ENCODE data around the gene FRYL.
"Not testable (repeated sequence)": the region's sequence is repeated elsewhere in the genome, so short reads cannot be mapped to it uniquely, and the experiment has no call there.

FRYL gene

DNA sequence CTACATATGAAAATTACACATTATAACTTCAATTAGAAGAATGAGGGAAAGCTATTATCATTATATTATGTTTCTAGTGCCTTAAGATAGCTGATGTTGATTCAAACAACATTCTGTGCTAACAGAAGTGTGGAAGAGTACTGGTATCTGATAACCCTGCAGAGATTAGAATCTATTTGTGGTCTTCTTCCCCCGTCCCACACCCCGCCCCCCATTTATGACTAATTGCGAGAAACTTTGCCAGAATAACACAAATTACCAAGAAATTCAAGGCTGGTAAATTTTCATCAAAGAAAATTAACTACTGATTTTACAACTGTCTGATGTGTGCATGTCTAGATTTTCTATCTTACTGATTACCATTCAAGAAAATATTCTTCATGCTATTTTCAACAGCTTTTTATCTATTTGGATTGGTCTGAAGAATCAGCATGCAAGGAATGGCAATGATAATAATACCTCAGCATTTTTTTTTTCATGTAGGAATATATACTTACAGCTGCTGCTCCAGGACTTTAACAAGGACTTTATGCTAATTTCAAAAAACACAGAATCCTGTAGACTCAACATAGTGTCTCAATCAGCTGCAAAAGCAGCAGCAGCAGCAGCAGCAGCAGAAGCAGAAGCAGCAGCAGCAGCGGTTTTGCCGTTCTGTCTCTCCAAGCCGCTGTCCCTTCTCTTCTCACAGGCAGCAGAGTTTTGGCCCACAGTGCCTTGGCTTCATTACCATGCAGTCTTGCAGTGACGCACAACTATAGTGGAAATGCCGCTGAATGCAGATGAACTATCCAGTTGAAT, 126.7 kb downstream of the FRYL start:
- DNase-seq = peak; percentile 56

- DNase-seq = peak; percentile 75
Measured at GRCh38 chr4:48651914-48652313, 128.2 kb downstream of the FRYL start.

DNA sequence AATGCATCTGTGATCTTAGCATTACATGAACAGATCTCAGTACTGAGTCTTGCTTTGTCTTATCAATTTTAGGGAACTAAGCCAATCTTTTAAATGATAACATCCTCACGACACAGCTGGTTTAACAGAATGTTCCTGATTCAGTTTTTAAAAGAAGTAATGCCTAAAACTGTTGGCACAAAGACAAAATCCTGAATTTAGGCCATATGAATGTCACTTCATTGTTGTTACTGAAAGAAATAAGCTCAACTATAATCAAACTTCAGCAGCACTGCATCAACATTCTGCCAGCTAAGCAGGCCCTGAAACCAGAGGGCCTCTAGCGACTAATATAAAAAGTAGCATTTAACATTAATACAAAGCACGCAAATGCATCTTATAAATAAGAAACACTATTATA, 130.6 kb downstream of the FRYL start:
- no peak for DNase-seq

GRCh38 chr4:48645225-48645794, 134.8 kb downstream of the FRYL start:
- peak; percentile 9 for DNase-seq

DNA sequence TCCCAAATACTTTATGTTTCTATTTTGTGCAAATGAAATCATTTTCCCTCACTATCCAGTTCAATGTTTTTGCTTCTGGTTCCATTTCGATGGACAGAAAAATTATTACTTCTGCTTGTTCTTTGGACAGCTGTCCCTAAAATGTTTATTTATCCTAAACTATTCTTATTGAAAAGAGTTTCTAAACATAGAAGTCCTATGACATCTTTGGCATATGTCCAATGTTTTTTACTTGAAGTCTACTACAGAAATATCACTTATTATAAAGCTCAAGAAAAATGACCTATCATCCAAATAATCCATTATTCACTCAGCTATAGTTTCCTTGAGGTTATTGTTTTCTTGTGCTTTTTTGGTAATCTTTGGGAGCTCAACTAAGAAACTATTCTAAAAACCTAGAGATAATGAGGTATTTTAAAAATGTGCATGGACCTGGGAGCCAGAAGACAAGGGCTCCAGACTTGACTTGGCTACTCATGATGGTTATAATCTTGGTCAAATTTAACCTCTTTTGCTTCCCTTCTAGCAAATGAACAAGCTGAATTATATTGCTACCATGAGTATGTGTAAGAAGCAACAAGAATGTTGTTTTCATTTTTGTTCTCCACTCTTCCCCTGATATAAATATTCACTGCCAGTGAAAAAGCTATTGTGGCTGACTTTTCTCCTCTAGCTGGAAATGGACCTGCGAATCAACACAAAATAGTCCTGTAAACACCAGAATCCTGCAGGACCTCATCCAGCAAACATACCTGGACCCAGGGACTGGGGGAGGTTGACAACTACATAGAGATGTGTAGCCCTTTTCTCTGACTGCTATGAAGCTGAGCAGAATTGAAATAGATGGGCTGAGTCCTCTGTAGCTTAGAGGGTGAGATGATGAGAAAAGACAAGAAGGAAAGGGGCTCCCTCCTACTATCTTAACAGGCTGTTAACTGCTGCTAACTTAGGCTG, 137.4 kb downstream of the FRYL start:
- peak; percentile 14 for DNase-seq

GRCh38 chr4:48641401-48641800, 138.7 kb downstream of the FRYL start:
- no peak for DNase-seq

GRCh38 chr4:48640699-48641098, 139.4 kb downstream of the FRYL start:
- no peak for DNase-seq

DNA sequence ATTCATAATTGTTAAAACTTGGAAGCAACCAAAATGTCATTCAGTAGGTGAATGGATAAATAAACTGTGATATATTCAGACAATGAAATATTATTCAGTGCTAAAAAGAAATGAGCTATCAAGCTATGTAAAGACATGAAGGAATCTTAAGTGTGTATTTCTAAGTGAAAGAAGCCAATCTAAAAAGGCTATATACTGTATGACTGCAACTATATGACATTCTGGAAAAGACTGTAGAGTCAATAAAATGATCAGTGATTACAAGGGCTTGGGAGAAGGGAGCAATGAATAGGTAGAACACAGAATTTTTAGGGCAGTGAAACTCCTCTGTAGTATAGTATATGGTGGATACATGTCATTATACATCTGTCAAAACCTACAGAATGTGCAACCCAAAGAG, 139.9 kb downstream of the FRYL start:
- no peak for DNase-seq

DNA sequence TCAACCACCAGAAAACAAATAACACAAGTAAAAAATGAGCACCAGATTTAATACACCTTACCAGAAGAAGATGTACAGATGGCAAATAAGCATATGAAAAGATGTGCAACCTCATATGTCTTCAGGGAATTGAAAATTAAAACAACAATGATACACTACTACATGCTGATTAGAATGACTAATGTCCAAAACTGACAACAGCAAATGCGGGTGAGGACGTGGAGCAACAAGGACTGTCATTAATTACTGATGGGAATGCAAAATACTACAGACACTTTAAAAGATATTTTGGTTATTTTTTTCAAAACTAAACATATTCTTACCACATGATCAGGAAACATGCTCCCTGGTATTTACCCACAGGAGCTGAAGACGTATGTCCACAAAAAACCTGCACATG, 140.3 kb downstream of the FRYL start:
- DNase-seq = peak; percentile 50

DNA sequence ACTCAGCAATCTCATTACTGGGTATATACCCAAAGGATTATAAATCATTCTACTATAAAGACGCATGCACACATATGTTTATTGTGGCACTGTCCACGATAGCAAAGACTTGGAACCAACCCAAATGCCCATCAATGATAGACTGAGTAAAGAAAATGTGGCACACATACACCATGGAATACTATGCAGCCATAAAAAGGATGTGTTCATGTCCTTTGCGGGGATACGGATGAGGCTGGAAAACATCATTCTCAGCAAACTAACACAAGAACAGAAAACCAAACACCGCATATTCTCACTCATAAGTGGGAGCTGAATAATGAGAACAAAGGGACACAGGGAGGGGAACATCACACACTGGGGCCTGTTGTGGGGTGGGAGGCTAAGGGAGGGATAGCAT, 141.5 kb downstream of the FRYL start:
- DNase-seq = not testable (repeated sequence)

- DNase-seq = no peak
Measured at GRCh38 chr4:48636911-48637310, 143.2 kb downstream of the FRYL start.

GRCh38 chr4:48635980-48636379, 144.1 kb downstream of the FRYL start:
- no peak for DNase-seq

GRCh38 chr4:48635310-48635709, 144.8 kb downstream of the FRYL start:
- DNase-seq = peak; percentile 68

DNA sequence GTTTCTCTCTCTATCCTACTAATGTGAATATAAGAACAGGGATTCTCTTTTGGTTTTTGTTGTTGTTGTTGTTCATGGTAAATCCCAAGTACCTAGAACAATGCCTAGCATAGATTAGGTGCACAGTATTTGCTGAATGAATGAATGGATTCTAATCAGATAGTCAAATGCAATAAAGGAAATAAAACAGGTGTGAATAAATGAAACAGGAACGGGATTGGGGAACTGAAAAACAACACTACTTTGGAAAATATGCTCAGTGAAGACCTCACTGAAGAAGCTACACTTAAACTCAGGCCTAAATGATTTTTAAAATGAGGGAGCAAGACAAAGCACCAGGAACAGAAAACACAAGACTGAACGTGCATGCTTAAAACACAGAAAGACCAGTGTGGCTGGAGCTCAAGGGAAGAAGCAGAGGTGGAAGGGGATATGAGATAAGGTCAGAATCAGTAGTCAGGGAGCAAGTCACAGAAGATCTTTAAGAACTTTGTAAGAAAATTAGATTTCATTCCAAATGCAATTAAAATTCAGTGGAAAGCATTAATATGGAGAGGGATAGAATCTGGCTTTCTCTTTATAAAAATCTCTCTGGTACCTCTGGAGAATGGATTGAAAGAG, 145.3 kb downstream of the FRYL start:
- no peak for DNase-seq

- DNase-seq = peak; percentile 9
Measured at GRCh38 chr4:48633657-48634056, 146.4 kb downstream of the FRYL start.

DNA sequence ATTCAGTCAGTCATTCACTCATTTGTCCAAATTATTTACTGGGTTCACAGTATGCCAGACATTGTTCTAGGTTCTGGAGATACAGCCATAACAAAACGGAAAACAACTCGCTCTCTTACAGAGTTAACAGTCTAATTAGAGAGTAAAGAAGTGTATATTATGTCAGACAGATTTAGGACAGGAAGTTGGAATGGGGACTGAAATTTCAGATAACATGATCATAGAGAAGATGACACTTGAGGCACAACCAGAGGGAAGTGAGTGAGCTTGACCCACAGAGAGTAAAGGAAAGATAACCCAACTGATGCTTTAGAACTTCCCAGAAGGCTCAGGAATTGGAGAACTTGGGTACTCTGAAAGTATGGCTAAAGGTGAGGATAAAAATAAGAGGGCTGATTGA, 150.6 kb downstream of the FRYL start:
- no peak for DNase-seq

DNA sequence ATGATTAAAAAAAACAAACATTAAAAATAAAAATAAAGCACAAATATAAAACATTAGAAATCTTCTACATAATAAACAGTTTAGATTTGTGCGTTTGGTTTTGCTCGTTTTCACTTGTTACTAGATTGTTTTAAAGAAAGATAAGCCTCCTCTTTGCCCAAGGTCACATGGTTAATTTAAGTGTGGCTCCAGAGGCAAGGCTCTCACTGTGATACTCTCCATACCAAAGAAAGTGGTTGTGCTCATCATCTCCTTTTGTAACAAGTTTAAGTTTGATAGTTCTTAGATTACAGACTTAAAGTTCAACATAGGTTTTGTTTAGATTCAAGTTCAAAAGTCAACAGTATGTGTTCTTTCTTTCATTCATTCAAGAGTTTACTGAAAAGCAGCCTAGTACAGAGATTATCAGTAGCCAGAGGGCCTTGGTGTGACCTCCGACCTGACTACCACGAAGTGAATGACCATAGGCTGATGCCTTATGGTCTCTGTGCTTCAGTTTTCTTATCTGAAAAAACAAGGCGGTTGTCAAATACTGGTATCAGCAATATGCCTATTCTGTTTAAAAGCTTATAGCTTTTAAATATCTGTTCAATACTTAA, 156.8 kb downstream of the FRYL start:
- no peak for DNase-seq

DNA sequence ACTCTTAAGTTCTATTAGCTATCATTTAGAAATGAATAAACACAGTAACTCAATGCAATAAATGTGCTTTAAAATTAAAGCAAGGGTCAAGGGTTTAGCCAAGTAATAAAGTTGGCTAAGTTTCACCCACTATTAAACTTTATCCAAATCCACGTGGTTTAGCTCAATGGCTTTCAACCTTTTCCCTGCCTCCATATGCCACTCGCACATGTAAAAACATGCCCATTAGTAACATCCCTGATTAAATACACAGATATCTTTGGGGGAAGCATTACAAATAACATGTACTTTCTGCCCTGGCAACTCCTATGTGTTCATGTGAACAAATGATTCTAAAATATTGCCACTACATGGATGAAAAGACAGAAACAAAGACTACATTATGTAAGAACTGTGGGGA, 159.2 kb downstream of the FRYL start:
- no peak for DNase-seq

DNA sequence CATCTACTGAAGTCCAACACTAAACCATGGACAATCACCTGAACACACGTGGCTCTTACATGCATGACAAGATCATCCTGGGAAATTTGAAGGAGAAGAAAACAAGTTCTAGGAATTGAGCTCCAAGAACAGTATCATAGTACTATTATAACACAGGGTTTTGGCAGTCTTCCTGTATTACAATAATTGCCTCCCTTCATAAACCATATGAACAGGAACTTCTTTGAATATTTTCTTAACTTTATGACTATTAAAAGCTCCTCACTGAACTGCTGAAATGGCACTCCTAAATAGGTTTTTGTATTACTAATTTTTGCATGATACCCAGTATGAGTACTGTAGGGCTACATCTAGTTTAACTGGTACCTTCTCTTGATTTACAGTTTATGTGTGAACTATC, 160.0 kb downstream of the FRYL start:
- no peak for DNase-seq

DNA sequence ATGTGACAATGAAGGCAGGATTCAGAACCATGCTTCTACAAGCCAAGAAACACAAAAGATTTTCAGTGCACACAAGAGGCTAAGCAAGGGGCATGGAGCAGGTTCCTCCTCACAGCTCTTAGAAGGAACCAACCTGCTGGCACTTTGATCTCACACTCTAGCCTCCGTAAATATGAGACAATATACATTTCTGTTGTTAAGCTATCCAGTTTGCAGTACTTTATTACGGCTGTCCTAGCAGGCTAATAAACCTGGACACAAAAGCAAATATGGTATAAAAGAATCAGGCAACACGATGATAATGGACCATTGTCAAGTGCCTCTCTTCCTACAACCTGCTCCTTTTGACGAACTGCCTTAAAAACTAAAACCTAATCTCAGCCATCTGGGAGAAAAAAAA, 175.6 kb downstream of the FRYL start:
- DNase-seq = no peak

DNA sequence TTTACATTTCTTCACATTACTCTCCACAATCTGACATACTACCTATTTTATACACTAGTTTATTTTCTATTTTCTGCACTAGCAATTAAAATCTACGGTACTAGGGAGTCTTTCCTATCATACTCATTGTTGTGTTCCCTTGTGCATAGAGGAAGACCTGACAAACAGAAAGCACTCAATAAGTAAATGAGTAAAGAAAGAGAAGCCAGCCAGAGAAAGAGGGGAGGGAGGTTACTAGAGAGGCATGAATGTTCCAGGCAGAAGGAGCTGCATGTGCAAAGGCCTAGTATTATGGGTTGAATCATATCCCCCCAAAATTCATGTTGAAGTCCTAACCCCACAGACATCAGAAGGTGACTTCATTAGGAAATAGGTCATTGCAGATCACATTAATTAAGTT, 176.0 kb downstream of the FRYL start:
- DNase-seq = no peak

DNA sequence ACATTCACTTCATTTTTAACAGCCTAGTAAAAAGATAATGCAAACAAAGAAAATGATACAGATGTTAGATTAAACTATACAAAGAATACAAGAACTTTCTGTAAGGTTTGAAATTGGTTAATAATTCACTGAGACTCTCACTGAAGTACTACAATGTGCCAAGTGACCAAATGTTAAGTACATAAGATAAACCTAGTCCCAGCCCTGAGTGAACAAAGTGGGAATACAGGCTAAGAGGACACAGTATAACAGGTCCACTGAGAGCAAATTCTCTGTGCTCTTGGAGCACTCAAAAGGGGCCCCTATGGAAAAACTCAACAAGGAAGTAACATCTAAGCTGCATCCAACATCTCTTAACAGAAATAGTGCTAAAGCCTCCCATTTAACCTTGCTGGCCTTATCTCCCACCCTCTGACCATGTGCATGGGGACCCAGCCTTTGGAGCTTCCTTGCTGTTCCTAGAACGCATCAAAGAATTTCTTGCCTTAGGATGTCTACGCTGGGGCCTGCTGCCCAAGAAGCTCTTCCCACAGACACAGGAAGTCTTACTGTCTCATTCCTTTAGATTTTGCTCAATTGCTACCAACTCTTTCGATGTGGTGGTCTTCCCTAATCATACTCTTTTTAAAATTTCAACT, 176.6 kb downstream of the FRYL start:
- DNase-seq = no peak

Data from fibroblast of skin of right biceps (primary cell).